GM12872 (cell line): ENCODE measurements around the gene FRMD1.

ENCODE experiments used
- TF ChIP-seq, protein P1 (sequence below): IDR thresholded peaks from 3 replicates; pipeline ENCODE4 v1.5.1; 2011; ENCODE audit warnings: low read depth, mild to moderate bottlenecking, low read length, moderate library complexity; ENCODE audit not compliant: insufficient read depth

Gene FRMD1

DNA sequence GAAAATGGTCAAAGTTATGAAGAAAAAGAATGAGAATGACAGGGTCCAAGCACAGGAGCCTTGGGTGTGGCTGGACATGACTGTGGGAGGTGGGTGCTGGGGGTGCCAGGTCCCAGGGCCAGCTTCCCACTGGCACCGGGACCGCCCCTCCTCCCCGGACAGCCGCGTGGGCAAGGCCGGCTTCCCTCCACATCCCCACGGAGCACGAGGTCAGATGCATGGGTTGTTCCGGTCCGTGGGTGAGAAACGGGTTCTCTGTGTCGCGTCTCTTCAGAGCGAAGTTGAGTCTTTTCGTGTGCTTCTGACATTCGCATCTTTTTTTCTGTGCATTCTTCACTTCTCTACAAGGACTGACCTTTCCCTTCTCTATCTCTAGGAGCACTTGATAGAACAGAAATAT, 51.5 kb downstream of the FRMD1 start:
- TF ChIP-seq, protein P1, sequence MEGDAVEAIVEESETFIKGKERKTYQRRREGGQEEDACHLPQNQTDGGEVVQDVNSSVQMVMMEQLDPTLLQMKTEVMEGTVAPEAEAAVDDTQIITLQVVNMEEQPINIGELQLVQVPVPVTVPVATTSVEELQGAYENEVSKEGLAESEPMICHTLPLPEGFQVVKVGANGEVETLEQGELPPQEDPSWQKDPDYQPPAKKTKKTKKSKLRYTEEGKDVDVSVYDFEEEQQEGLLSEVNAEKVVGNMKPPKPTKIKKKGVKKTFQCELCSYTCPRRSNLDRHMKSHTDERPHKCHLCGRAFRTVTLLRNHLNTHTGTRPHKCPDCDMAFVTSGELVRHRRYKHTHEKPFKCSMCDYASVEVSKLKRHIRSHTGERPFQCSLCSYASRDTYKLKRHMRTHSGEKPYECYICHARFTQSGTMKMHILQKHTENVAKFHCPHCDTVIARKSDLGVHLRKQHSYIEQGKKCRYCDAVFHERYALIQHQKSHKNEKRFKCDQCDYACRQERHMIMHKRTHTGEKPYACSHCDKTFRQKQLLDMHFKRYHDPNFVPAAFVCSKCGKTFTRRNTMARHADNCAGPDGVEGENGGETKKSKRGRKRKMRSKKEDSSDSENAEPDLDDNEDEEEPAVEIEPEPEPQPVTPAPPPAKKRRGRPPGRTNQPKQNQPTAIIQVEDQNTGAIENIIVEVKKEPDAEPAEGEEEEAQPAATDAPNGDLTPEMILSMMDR = no peak

DNA sequence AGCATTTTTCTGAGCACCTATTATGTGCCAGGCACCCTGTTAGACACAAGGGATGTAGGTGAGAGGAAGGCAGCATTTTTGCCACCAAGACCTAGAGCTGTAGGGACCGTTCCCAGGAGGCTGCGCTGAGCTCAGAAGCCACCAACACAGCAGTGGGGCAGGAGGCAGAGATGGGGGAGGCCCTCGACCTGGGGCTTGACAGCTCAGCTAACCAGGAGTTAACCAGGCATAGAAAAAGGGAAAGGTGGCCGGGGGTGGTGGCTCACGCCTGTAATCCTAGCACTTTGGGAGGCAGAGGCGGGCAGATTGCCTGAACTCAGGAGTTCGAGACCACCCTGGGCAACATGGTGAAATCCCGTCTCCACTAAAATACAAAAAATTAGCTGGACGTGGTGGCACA, 52.1 kb downstream of the FRMD1 start:
- TF ChIP-seq, protein P1 = no peak

DNA sequence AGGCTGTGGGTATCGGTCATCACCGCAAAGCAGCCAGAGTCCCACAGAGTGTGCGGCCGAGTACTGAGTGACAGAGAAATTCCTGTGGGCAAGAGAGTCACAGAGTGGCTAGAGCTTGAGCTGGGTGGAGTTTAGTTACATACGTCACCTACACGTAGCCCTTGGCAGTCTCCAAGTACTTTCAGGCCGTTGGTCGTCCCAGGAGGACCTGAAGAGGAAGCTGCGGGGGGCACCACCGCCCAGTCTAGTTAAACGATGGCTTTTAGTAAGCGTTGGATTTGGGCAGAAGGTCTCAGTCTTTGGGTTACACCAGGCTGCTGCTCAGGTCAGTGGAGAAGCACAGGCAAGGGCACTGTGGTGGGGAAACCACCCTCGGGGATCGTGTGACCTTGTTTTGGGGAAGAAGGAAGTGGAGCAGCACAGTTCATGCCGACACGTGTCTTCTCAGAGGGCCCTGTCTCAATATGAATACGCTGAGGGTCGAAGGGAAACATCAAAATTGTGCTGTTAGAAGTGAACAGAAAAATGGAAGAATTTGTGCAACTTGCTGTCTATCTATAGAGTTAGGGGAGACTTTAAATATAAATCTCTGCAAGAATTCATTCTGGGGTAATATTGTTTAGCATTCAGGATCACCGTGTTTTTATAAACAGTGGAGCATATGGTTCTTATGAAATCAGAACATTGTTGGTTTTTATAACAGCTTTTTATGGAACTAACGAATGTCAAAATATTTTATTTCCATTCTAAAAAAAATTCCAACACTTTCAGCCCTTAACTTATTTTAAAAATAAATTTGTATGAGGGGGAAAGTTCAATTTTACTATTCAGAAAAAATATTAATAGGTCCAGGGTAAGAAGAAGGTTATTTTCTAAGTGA, 52.9 kb downstream of the FRMD1 start:
- TF ChIP-seq, protein P1 = no peak

DNA sequence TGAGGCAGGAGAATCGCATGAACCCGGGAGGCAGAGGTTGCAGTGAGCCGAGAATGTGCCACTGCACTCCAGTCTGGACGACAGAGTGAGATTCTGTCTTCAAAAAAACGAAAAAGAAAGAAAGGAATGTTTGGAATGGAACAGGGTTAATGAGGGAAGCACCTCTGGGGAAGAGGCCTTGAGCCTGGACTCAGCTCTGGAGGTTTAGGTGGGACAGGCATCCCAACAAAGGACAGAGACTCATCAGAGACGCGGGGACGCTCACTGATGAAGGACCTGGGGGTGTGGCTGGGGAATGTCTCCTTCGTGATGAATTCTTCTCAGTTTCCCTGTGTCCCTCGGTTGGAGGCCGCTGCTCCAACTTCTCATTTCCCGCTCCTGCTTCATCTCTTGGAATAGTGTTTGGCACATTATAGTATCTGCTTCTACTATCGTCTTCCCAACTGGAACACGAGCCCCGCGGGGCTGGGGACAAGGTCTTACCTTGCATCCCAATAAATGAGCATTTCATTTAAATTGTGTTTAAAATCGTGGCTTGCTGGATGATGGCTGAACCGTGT, 54.0 kb downstream of the FRMD1 start:
- TF ChIP-seq, protein P1 = no peak

DNA sequence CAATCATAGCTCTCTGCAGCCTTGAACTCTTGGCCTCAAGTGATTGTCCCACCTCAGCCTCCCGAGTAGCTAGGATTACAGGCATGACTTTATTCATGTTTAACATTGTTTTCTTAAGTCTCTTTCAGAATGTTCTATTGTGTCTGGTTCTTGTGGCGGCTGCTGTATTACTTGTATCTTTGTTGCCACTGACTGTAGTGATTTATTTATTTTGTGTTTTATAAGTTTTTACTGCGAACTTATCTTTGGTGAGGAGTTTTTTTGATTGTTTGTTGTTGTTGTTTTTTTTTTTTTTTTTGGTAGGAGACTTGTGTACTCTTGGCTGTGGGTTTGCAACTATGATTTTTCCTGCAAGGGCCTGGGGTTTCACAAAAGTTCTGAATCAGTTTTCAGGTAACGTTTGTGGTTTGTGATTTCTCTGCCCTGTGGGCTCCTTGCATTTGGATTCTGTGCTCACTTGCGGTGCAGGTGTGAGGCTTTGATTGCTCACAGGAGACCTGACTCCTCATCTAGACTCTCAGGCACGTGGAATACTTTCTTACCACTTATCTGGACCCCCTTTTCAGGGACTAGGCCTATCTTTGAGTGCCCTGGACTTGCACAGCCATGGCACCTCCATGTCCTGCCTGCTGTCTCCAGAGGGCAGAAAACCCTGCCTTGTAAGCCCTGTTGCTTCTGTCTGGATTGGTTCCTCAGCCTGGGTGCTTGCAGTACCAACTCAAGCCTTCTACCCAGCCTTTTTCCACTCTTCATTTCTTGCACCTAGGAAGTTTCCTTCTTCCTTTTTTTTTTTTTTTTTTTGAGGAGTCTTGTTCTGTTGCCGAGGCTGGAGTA, 56.3 kb downstream of the FRMD1 start:
- TF ChIP-seq, protein P1 = no peak

DNA sequence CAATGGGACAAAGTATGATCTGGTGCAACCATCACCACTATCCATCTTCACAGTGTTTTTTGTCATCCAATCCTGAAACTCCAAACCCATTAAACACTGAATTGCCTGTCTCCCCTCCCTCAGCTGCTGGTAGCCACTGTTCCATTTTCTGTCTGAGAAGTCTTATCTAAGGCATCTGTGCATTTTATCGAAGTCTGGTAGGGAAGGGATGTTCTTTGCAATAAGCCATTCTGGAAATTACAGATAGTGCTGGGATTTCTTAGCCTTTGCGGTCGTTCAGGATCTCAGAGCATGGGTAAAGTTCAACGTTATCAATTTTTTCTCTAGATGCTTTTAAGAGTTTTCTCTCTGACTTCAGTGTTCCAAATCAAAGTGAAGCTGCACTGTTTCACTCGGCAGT, 57.4 kb downstream of the FRMD1 start:
- TF ChIP-seq, protein P1 = no peak

DNA sequence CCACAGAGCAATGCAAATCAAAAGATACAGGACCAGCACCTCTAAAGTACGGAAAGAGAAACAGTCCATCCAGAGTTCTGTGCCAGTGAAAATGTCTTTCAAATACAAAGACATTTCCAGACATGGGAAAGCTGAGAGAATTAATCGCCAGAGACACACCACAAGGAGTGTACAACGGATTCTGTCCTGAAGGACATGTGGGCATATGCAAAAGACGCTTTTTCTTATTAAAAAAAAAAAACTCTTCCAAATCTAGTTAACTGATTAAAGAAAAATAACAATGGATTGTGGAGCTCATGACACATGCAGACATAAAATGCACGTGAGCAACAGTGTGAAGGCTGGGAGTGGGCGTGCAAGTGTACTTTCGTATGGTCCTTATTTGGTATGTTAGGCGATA, 58.8 kb downstream of the FRMD1 start:
- TF ChIP-seq, protein P1 = no peak
